ENCODE results near the gene HRH1. TPM values are rescaled to one million over a fixed set of nuclear protein-coding genes. Genes with fewer than 3 reads are reported as not detected.

Gene HRH1
- total RNA-seq, 1 donor: 9.8 TPM

DNA sequence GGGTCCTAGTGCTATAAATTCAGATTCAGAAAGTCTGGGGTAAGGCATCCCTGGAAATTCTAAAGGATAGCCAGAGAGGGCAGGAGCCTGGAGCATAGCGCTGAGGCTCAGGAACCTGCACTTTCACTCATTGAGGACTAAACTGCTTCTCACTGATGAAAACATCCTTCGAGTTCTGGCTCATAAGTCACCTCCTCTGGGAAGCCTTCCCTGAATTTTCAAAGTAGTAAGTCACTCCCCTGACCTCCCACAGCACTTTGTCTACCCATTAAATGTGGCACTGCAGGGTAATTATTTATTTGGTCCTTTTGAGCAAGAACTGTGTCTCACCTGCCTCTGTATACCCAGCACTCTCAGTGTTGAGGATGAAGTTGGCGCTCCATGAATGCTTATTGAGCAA is 30.9 kb downstream of the HRH1 start:
- H3K9me3 ChIP-seq (ENCODE audit: low read depth, low read length): no peaks in the 10 kb centered on the region
- H3K4me3 ChIP-seq (ENCODE audit: insufficient read depth, low read length): no peak overlapping the region
- TF ChIP-seq, protein P1, sequence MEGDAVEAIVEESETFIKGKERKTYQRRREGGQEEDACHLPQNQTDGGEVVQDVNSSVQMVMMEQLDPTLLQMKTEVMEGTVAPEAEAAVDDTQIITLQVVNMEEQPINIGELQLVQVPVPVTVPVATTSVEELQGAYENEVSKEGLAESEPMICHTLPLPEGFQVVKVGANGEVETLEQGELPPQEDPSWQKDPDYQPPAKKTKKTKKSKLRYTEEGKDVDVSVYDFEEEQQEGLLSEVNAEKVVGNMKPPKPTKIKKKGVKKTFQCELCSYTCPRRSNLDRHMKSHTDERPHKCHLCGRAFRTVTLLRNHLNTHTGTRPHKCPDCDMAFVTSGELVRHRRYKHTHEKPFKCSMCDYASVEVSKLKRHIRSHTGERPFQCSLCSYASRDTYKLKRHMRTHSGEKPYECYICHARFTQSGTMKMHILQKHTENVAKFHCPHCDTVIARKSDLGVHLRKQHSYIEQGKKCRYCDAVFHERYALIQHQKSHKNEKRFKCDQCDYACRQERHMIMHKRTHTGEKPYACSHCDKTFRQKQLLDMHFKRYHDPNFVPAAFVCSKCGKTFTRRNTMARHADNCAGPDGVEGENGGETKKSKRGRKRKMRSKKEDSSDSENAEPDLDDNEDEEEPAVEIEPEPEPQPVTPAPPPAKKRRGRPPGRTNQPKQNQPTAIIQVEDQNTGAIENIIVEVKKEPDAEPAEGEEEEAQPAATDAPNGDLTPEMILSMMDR (IDR thresholded peaks at IDR 0.05; ENCODE audit: extremely low read depth, low read depth, low read length): no peak
- no peaks in the 10 kb centered on the region for H3K27me3 ChIP-seq (ENCODE audit: insufficient read depth, low read length)
- H3K27ac ChIP-seq (ENCODE audit: low read depth, low read length): peak overlapping the region; percentile 62
- no peaks in the 10 kb centered on the region for H3K36me3 ChIP-seq (ENCODE audit: insufficient read depth, low read length)
- H2AFZ ChIP-seq (ENCODE audit: low read length): no peak overlapping the region
- peaks cover 9% of the 10 kb centered on the region for H4K20me1 ChIP-seq (ENCODE audit: insufficient read depth, low read length)
- H3K79me2 ChIP-seq (ENCODE audit: insufficient read depth, low read length): peaks cover 37% of the 10 kb centered on the region
- no peak for DNase-seq (ENCODE audit: insufficient read length, low spot score, missing footprints)
- peak overlapping the region; percentile 34 for H3K4me2 ChIP-seq (ENCODE audit: insufficient read depth, low read length)
- peaks cover 17% of the 10 kb centered on the region for H3K4me1 ChIP-seq (ENCODE audit: insufficient read depth, low read length)

DNA sequence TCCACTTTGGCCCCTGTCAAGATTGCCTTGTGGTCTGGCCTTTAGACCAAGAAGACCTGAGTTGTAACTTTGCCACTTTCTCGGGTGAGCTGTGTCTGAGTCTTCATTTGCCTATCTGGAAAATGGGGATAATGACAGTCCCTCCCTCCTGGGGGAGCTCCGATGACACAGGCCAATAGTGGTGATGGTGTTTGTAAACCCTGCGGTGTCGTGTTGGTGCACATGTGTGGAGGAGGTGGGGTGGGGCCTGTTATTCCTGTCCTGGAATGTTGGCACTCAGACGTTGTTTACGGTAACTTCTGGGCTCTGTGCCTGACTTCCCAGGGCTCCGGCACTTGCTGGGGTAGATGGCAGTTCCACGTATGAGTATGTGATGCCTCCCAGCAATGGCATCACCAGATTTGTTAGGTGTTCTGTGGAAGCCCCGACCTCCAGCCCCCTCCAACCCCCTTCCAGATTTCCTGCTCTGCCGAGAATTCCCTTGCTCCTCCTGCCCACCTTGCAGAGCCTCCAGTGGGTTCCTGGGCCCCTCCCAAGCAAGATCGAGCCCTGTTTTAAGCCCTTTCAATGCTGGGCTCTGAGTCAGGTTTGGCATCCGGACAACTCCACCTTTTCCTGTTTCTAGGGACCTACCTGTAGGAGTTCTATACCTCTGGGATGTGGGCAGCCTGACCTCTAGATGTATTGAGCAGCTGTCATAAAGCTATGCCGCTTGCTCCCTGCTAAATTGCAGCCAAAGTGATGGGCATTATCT is 31.4 kb downstream of the HRH1 start:
- Histone ChIP-seq H3K4me3 (ENCODE audit: insufficient read depth, low read length) (no peak overlapping the region), H3K27ac (ENCODE audit: low read depth, low read length) (peak overlapping the region; percentile 62), H4K20me1 (ENCODE audit: insufficient read depth, low read length) (peaks cover 9% of the 10 kb centered on the region), H3K79me2 (ENCODE audit: insufficient read depth, low read length) (peaks cover 32% of the 10 kb centered on the region), H3K36me3 (ENCODE audit: insufficient read depth, low read length) (no peaks in the 10 kb centered on the region), H3K9me3 (ENCODE audit: low read depth, low read length) (no peaks in the 10 kb centered on the region), H3K4me1 (ENCODE audit: insufficient read depth, low read length) (peaks cover 17% of the 10 kb centered on the region), H3K27me3 (ENCODE audit: insufficient read depth, low read length) (no peaks in the 10 kb centered on the region), H2AFZ (ENCODE audit: low read length) (no peak overlapping the region), H3K4me2 (ENCODE audit: insufficient read depth, low read length) (peak overlapping the region; percentile 34)
- DNase-seq (ENCODE audit: insufficient read length, low spot score, missing footprints): peak; percentile 96
- TF ChIP-seq, protein P1 (IDR thresholded peaks at IDR 0.05; ENCODE audit: extremely low read depth, low read depth, low read length): no peak

DNA sequence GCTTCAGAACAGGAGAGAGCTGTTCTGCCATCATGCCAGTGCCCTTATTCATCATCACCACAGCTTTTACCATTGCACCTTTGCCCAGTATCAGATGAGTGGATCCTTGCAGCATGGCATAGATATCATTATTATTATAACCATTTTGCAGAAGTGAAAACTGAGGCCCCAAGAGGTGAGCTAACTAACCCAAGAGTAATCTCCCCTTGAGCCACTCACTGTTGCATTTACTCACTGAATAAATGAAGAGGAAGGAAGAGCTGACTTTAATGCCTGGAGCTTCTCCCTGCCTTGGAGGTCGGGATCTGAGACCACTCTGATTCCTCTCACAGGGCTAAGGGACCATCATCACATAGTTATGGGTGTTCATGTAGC is 32.0 kb downstream of the HRH1 start:
- Histone ChIP-seq H3K79me2 (ENCODE audit: insufficient read depth, low read length) (peaks cover 30% of the 10 kb centered on the region), H3K9me3 (ENCODE audit: low read depth, low read length) (no peaks in the 10 kb centered on the region), H3K27ac (ENCODE audit: low read depth, low read length) (peak overlapping the region; percentile 62), H3K4me1 (ENCODE audit: insufficient read depth, low read length) (peaks cover 17% of the 10 kb centered on the region), H3K4me2 (ENCODE audit: insufficient read depth, low read length) (peak overlapping the region; percentile 34), H2AFZ (ENCODE audit: low read length) (no peak overlapping the region), H3K27me3 (ENCODE audit: insufficient read depth, low read length) (no peaks in the 10 kb centered on the region), H3K4me3 (ENCODE audit: insufficient read depth, low read length) (no peak overlapping the region), H4K20me1 (ENCODE audit: insufficient read depth, low read length) (peaks cover 9% of the 10 kb centered on the region), H3K36me3 (ENCODE audit: insufficient read depth, low read length) (no peaks in the 10 kb centered on the region)
- TF ChIP-seq, protein P1 (IDR thresholded peaks at IDR 0.05; ENCODE audit: extremely low read depth, low read depth, low read length): no peak
- no peak for DNase-seq (ENCODE audit: insufficient read length, low spot score, missing footprints)

DNA sequence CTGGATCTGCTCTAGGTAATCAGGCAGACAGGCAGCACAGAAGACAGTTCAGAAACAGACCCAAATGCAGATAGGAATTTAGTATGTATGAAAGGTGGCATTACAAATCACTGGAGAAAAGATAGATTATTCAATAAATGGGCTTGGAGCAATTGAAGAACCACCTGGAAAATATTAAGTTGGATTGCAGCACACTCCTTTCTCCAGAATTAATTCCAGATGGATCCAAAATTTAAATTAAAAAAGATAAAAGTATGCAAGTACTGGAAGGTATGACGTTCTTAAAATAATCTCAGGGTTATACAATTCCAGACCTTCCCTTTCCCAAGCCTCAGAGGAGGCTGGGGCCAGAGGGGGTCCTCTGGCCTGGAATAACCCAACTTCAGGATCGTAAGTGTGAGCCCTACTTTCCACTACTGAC is 32.5 kb downstream of the HRH1 start:
- Histone ChIP-seq H3K9me3 (ENCODE audit: low read depth, low read length) (no peaks in the 10 kb centered on the region), H3K4me3 (ENCODE audit: insufficient read depth, low read length) (no peak overlapping the region), H2AFZ (ENCODE audit: low read length) (no peak overlapping the region), H3K27me3 (ENCODE audit: insufficient read depth, low read length) (no peaks in the 10 kb centered on the region), H3K4me1 (ENCODE audit: insufficient read depth, low read length) (peaks cover 17% of the 10 kb centered on the region), H3K4me2 (ENCODE audit: insufficient read depth, low read length) (no peak overlapping the region), H3K36me3 (ENCODE audit: insufficient read depth, low read length) (peaks cover 2% of the 10 kb centered on the region), H3K27ac (ENCODE audit: low read depth, low read length) (peak overlapping the region; percentile 62), H4K20me1 (ENCODE audit: insufficient read depth, low read length) (peaks cover 9% of the 10 kb centered on the region), H3K79me2 (ENCODE audit: insufficient read depth, low read length) (peaks cover 30% of the 10 kb centered on the region)
- DNase-seq (ENCODE audit: insufficient read length, low spot score, missing footprints): no peak
- TF ChIP-seq, protein P1 (IDR thresholded peaks at IDR 0.05; ENCODE audit: extremely low read depth, low read depth, low read length): no peak

Data from osteoblast (primary cell).